GM19035 (cell line): Measurements from ENCODE around the gene ANKS1B.
A peak's percentile ranks its signal among the peaks of the same experiment; 100 is the strongest.
"Not testable (repeated sequence)": the region's sequence is repeated elsewhere in the genome, so short reads cannot be mapped to it uniquely, and the experiment has no call there.

Source experiments
- ATAC-seq: cut with Tn5 transposase; IDR thresholded peaks from one replicate; pipeline ENCODE4 v1.9.1; 2021; ENCODE audit not compliant: unreplicated experiment

ANKS1B gene

DNA sequence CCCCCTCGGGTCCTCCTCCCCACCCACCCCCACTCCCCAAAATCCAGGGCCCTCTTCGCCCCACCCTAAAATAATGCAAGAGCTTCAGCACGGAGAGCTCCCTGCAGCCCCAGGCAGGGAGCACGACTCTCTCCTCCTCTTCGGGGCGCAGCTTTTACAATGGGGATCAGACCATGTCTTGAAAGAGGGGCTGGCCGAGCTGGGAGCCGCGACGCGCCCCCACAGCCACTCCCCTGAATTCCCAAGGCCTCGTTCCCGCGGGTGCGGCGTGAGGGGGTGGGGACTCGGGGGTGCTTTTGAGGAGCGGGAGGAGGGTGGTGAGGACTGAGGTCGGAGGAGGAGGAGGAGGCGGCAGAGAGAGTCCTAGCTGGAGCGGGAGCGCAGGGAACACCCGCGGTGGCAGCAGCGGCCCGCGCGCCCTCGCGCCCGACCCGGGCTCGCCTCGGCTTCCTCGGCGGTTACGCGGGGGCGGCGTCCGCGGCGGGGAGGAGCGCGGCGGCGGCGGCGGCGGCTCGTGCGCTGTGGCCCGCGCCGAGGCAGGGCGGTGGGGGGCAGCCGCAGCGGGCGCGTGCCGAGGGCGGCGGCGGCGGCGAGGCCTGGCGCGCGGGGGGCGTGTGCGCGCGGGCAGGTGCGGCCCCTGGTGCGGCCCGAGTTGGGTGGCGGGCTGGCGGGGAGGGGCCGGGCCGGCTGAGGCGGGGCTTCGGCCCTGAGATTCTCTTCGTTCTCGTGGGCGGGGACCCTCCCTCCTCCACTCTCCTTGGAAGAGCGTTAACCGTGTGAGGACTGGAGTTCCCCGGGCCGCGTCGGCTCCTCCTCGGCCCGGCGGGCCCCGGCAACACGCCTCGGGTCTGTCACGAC is at the start of gene ANKS1B:
Gene ANKS1B (minus strand): TSS at position 666 of the 858 bp plus-strand sequence. CDS start 699 bp downstream, outside the sequence.
- ATAC-seq, result peak; percentile 74

DNA sequence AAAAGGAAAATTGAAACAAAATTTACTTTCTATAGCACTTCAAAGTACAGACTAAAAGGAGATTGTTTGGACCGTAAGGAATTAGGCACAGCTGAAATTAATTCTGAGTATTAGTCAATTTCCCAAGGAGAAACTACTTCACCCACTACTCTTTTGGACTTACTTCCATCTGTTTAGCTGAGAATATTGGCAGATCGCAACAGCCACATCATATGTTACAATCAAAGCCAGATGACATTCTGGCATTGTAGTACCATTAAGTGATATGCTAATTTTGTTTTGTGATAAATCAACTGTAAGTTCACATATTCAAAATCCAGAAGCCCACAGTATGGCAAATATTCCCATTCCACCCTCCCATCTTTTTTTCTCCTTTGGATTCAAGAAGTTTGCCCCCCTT is 47.1 kb upstream of the ANKS1B start:
- no peak for ATAC-seq

DNA sequence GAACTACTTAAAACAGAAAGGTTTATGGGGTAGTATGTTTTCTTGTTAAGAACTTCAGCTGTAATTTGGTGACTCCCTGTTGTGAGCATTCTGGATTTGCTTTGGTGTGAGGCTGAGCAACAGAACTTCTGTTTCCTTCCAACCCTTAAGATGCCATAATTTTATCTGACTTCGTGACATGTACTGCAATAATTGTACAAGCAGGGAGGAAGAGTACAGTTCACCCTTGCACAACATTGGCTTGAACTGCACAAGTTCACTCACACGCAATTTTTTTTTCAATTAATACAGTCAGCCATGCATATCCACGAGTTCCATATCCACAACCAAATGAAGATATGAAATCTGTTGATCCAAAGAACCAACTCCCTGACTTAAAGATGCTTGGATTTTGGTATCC is 42.9 kb upstream of the ANKS1B start:
- no peak for ATAC-seq

DNA sequence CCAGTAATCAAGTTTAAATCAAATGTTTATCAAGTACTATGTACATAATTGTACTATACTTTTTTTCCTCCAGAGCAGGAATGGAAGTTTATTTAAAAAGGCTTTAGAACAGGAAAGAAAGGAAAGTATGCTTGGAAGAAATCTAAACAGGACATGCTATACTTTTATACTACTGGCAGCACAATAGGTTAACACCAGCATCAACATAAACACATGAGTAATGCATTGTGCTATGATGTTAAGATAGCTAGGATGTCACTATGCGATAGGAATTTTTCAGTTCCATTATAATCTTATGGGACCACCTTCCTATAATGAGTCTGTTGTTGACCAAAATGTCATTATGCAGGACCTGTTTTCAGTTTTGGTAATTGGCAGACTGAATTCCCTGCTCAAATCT is 41.5 kb upstream of the ANKS1B start:
- ATAC-seq, result no peak

DNA sequence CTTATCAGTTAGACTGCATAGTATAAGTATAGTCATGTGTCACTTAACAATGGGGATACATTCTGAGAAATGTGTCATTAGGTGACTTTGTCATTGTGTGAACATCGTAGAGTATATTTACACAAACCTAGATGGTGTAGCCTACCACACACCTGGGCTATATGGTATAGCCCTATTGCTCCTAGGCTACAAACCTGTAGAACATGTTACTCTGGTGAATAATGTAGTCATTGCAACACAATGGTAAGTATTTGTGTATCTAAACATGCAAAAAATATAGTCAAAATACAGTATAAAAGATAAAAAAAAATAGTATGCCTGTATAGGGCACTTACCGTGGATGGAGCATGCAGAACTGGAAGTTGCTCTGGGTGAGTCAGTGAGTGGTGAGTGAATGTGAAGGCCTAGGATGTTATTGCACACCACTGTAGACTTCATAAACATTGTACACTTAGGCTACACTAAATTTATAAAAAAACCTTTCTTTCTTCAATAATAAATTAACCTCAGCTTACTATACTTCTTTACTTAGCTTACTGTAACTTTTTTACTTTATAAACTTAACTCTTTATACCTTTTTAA is 40.3 kb upstream of the ANKS1B start:
- no peak for ATAC-seq

DNA sequence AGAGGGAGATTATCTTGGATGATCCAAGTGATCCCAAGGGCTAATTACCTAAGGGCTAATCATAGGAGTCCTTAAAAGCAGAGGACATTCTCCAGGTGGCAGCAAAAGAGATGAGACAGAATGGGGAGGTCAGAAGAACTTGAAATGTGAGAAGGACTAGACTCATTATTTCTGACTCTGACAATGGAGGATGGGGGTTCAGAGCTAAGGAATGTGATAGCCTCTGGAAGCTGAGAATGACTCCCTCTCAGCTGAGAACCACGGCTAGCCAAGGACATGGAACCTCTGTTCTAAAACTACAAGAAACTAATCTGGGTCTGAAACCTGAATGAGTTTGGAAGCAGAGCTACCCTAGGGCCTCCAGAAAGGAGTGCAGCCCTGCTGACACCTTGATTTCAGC is 35.6 kb upstream of the ANKS1B start:
- no peak for ATAC-seq

DNA sequence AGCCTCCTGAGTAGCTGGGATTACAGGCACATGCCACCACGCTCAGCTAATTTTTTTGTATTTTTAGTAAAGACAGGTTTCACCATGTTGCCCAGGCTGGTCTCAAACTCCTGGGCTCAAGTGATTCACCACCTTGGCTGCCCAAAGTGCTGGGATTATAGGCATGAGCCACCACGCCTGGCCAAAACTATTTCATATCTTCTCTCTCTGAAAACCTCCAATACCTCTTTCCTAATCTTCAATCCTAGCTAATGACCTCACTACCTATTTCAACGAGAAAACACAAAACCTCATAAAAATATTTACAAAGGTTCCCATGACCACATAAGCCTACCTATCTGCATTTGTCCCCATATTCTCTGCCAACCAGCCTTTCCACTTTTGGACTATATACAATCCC is 32.3 kb upstream of the ANKS1B start:
- no peak for ATAC-seq

DNA sequence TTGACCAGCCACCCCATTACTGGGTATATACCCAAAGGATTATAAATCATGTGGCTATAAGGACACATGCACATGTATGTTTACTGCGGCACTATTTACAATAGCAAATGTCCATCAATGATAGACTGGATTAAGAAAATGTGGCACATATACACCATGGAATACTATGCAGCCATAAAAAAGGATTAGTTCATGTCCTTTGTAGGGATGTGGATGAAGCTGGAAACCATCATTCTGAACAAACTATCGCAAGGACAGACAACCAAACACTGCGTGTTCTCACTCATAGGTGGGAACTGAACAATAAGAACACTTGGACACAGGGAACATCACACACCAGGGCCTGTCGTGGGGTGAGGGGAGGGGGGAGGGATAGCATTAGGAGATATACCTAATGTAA is 31.6 kb upstream of the ANKS1B start:
- not testable (repeated sequence) for ATAC-seq

DNA sequence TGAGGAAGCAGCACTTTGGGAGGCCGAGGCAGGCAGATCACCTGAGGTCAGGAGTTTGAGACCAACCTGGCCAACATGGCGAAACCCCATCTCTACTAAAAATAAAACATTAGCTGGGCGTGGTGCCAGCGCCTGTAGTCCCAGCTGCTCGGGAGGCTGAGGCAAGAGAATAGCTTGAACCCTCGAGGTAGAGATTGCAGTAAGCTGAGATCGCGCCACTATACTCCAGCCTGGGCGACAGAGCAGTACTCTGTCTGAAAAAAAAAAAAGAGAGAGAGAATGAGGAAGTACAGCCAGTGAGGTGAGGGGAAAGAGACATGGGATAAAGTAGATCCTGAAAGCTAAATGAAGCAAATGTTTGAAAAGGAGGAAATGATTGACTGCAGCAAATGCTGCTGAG is 21.1 kb upstream of the ANKS1B start:
- ATAC-seq, result not testable (repeated sequence)

DNA sequence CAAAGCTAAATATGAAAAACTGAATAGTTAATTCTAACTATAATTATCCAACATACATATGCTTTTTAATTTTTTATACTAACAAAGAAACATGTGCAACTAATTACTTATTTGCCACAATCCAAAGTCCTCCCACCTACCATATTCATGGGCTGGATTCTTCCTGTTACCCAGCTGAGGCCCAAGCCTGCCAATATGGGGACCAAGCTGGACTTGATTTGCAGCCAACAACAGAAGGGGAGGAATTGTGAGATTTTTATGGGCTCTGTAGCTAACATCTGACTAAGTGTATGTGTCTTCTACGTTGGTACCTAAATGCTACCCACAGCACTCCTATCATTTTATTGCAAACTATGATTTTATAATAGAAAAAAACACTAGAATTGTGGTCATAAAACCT is 13.1 kb upstream of the ANKS1B start:
- no peak for ATAC-seq

DNA sequence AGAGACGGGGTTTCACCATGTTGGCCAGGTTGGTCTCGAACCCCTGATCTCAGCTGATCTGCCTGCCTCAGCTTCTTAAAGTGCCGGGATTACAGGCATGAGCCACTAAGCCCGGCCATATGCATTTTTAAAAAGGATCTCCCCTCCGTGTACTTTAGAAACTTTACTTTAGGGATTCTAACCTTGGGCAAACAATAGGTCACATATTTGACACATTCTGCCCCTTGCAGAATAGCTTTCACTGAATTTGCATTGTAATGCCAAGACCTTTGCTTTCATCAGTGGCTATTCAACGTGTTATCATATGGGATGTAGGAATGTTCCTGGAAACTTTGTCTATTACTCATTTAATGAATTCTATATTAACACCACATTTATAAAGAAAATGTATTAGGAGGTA is 11.4 kb upstream of the ANKS1B start:
- ATAC-seq, result no peak

DNA sequence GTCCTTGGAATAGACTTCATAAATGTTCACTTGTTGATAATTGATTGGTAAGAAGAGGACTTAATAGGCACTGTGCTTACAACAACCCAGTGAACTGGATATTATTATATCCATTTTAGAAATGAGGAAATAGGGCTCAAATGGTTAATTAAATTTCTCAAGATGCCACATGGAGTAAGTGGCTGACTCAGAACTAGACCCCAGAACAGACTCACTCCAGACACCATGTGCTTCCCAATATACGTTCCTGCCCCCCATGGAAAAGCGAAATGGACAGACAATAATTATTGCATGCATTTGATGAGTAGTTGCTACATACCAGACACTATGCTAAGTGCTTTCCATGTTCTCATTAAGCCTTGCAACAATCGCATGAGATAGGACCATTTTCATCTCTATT is 895 bp upstream of the ANKS1B start:
- ATAC-seq, result no peak

DNA sequence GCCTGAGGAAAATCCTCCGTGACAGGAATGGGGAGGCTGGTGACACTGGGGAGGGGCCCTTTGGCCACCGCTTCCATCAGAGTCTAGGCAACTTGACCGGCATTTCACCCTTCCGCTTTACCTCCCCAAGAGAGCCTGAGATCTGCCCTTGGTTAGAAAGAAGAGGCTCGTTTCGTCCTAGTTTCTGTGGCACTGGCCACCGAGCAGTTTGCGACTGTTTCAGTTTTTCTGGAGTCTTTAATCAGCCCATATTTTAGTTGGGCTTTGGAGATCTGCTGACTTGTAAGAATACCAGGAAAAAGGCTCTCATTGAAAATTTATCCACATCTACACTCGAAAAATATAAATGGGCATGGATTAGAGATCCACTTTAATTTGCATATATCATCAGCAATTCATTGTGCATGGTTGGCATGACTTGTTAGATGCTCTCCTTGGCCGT is 414 bp upstream of the ANKS1B start:
- ATAC-seq, result no peak

DNA sequence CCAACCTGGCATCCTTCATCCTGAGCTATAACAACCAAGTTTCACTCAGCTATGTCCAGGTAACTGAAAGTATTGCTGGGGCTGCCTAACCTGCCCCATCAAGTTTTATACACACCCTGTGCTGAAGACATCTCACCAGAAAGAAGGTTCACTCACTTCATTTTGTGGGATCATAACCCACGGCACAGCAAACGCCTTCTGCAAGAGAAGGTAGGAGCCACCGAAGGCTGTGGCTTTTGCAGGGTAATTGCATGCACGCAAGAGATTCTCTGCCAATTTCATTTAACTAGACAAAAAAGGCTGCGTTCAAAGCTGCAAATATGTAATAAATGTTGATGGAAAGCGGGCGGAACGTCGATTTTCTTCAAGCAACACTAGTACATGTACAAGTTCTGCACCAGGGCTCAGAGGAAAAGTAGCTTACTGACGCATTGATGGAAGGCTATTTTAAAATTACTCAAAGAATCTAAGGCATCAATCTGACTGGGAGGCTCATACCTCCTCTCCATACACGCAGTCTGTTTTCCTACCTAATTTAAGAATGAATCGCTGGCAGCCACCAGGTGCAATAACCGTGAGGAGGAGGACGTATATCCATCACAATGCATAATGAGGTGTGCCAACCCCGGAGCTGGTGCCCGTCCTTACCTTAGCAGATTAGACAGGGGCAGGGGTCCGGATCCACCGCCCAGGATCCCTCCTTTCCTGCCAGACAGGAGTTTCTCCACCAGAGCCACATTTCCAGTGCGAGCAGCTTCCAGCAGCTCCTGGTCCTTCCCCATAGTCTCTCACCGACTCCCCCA is 1.1 kb downstream of the ANKS1B start:
- ATAC-seq, result no peak

DNA sequence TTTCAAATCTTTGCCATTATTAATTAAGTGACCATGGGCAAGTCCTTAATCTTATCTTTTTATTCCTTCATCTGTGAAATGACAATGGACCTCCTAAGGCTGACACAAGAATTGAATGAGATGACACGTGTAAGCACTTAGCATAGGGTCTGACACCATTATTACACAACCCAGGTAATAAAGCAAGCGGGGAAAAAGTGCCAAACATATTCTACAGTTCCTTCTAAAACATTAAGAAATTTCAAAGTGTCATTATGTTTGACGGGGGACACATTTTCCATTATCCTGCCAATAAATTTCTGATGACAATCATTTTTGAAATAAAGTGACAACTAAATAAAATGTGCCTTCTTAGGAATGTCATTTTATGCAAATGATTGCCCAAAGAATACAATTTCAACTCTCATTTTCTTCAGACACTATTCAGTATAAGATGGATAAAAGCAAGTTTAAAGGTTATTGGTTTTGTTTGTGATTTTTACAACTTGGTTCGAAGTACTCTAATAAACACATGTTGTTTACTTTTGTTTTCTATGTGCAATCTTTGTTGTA is 3.0 kb downstream of the ANKS1B start:
- ATAC-seq, result no peak

DNA sequence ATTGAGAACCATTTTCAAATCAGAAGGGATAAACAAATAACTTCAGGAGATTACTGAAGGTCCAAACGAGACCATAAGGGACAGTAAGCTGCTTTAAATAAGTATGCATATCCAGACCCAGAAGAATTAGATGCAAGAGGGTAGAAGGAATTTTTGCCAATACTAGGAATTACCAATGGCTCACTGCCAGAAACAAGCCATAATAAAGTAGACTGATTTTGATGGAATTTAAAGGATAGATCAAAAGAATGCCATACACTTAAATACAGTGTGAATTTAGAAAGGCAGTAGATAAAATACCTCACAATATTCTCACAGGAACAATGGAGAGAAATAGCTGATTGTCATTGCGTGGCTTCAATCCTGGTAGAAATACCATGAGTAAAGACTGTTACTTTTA is 5.3 kb downstream of the ANKS1B start:
- no peak for ATAC-seq

DNA sequence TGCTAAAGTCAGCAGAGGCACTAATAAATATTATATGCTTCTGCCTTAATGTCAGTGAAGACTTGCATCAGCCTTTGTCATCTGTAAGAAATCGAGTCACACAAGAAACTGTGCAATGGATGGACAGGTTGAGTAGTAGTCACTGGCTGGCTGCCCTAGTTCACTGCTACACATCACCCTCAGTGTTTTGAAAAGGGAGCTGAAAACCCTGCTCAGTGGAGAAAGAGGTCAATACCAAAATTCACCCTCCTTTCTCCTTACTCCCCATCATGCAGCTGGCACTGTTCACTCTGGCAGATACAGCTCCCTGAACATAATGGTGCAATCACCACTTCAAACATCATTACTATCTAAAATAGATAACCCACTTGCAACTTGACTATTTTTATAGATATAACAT is 6.6 kb downstream of the ANKS1B start:
- no peak for ATAC-seq

DNA sequence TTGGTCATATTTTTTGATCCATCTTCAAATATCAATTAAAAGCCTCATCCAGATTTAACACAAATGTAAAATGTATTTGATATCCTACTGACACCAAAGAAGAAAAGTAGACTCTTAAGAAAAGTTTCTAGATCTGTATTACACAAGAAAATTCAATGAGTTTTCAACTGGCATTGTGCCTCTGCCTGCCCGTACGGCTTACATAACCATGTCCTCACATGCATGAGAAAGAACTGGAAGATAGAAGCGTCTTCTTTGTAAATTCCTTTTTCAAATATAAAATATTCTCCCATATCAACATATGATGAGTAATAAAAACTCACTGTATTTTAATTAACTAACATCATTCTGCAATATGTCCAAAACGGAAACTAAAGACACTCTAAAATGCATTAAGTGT is 7.2 kb downstream of the ANKS1B start:
- ATAC-seq, result no peak

DNA sequence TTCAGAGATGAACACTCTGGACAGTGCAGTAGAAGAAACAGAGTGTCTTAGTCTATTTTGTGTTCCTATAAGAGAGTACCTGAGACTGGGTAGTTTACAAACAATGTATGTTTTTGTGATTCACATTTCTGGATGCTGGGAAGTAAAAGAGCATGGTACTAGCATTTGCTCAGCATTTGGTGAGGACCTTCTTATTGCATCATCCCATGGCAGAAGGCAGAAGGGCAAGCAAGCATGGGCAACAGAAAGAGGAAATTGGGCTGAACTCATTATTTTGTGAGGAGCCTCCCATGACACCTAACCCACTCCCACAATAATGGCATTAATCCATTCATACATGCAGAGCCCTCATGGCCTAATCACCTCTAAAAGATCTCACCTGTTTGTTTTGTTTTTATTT is 8.0 kb downstream of the ANKS1B start:
- ATAC-seq, result no peak

DNA sequence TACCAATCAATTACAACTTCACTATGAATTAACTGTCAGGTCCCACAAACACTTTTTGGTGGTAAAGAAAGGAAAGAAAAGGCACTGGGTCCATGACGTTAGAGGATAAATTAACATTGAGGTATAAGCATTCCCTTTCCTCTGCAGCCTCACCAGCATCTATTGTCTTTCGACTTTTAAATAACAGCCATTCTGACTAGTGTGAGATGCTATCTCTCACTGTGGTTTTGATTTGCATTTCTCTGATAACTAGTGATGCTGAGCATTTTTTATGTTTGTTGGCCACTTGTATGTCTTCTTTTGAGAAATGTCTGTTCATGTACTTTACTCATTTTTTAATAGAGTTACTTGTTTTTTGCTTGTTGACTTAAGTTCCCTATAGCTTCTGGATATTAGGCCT is 9.4 kb downstream of the ANKS1B start:
- no peak for ATAC-seq

DNA sequence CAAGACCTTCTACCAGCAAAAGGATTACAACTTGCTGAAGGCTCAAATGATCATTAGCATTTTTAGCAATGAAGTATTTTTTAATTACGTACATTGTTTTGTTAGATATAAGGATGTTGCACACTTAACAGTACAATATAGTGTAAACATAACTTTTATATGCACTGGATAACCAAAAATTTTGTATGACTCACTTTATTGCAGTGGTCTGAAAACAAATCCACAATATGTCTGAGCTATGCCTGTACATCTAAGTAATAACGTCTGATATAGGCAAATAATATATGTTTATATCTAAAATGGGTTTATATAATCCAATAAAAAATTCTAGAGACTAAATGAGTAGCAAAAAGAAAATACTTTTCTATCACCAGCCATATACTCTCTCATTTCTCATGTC is 10.6 kb downstream of the ANKS1B start:
- ATAC-seq, result no peak

DNA sequence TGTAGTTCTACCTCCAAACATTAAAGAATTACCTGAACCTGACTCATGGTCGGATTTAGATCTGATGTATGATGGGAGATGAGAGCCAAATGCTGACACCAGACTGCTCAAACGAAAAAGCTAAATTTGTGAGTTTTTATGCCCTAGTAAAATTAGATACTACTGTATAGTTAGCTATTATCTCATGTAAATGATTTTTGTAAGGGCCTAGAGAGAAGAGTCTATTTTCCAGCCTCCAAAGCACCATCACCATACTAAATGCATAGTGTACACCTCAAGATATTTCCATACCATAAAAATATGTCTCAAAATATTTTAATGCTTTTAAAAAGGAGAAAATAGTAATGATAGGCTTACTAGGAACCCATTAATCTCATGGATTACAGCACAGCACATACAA is 18.3 kb downstream of the ANKS1B start:
- ATAC-seq, result no peak
